Brain pericyte (primary cell): ENCODE measurements around the gene APEX1.
"Not testable (repeated sequence)": the region's sequence is repeated elsewhere in the genome, so short reads cannot be mapped to it uniquely, and the experiment has no call there.

Source experiments
- DNase-seq: peaks from one replicate; pipeline ENCODE4 v3.0.0-alpha.2; 2012; ENCODE audit warnings: low read depth, low spot score

APEX1 gene

GRCh38 chr14:20435582-20436362 lies 19.3 kb upstream of the APEX1 start, which contains the start of gene KLHL33:
Gene KLHL33 (minus strand): TSS chr14:20436166. CDS start chr14:20435811, 355 bp downstream.
- DNase-seq = no peak

DNA sequence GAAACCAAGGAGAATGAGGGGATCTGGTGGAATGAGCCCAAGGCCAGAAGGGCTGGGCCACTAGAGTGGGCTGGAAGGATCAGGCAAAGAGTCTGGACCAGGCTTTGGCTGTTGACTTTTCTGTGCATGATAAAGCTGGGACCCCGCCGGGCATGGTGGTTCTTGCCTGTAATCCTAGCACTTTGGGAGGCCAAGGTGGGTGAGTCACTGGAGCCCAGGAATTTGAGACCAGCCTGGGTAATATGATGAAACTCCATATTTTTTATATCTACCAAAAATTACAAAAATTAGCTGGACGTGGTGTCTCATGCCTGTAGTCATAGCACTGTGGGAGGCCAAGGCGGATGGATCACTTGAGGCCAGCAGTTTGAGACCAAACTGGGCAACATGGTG lies 18.7 kb upstream of the APEX1 start:
- DNase-seq = no peak

- no peak for DNase-seq
Observed at GRCh38 chr14:20438664-20439063, 16.4 kb upstream of the APEX1 start.

DNA sequence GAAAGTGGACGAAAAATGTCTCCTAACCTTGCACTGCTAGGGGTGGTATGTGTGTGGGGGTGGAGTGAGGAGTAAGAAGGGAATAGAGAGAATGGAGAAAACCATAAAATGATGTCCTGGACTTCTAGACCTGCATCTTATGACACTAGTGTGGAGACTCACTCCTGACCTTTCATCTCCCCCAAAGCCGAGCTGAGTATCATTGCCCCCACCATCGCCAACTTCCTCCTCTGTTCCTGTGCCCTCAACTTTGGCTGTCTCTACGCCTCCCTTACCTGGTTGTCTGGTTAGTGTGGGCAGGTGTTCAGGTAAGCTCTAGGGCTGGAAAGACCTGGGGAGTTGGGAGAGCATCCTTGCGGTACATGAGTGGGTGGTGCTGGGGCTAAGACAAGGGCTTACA lies 14.6 kb upstream of the APEX1 start:
- DNase-seq = no peak

DNA sequence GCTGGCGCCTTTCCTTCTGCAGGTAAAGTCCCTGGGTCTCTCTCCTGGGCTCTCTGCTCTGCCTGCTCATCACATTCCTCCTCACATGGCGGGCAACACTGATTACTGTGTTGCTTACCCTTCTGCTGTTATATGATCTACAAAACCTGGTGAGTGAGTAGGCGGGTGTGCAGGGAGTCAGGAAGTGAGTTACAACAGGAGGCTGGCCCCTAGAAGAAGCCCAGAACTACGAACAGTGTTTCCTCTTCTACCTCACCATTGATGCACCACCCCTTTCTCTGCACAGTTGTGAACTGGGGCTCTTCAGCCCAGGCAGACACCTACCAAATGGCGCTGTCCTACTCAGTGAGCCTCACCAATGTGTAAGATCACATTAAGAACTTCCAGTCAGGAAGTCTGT lies 14.1 kb upstream of the APEX1 start:
- DNase-seq = no peak

DNA sequence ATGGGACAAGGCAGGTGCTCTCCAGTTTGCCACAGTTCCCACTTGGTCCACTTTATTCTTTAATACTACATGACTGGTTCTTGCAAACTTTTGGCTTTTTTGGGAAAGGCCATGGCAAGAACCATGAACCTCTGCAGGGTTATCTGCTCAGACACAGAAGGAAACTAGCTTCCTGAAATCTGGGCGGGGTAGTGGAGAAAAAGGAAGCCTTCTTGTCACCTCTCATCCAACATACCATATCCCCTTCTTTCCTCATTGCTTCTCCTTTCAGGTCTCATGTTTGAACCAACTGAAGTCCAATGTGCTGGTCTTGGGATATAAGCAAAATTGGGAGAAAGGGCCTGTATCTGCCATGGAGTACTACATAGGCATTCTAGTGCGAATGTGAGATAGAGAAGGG lies 13.6 kb upstream of the APEX1 start:
- no peak for DNase-seq

DNA sequence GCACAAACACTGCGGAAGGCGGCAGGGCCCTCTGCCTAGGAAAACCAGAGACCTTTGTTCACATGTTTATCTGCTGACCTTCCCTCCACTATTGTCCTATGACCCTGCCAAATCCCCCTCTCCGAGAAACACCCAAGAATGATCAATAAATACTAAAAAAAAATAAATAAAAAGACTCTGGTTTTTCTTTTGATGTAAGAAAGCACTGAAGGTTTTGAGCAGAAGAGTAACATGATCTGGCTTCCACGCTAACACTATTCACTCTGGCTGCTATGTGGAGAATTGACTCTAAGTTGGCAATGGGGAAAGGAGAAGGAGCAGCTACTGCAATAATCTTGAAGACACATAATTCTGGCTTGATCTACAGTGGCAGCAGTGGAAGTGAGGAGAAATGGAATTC lies 11.4 kb upstream of the APEX1 start:
- not testable (repeated sequence) for DNase-seq

DNA sequence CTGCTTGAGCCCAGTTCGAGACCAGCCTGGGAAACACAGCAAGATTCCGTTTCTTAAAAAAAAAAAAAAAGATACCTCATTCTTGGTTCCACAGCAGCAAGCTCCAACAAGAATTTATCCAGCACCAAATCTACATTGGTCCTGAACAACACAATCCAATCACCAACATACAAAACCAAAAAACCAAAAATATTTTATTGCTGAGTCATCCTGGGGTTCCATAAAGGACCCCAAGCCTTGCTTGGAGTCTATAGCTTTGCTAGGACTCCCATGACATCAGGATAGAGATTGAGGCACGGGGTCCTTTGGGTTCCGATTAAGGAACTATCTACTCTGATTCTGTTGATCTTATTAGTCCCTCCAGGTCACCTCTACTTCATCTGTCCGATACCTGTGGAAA lies 8.1 kb upstream of the APEX1 start:
- DNase-seq = no peak

- DNase-seq = not testable (repeated sequence)
Observed at GRCh38 chr14:20452831-20453230, 2.2 kb upstream of the APEX1 start.

DNA sequence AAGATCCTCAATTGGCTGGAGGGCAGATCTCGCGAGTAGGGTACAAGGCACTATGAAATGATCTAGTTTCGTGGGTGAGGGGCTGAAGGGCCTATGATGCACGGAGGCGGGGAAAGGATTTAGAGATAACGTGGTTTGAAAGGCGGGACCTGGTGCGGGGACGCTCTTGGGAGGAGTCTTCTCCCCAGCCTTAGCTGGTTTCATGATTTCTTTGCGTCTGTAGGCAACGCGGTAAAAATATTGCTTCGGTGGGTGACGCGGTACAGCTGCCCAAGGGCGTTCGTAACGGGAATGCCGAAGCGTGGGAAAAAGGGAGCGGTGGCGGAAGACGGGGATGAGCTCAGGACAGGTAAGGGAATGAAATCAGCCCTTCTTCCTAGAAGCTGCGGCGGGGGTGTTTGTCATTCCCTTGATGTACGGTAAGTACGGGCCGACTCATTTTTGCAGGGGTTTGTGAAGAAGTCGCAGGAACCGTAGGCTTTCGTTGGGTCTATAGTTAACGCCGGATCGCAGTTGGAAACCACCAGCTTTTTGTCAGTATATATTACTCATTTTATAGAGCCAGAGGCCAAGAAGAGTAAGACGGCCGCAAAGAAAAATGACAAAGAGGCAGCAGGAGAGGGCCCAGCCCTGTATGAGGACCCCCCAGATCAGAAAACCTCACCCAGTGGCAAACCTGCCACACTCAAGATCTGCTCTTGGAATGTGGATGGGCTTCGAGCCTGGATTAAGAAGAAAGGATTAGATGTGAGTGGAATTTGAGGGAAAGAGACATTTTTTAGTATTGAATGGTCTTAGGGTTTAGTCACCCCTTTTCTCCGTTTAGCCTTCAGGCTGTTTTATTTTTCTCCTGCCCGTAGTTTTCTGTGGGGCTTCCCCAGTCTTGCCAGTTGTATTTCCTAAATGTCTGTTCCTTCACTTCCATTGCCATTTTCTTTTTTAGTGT lies 602 bp downstream of the APEX1 start:
- no peak for DNase-seq

- DNase-seq = no peak
Observed at GRCh38 chr14:20456971-20457370, 1.9 kb downstream of the APEX1 start.

GRCh38 chr14:20458031-20458789 lies 3.2 kb downstream of the APEX1 start:
- DNase-seq = no peak

- DNase-seq = no peak
Observed at GRCh38 chr14:20460458-20461224, 5.6 kb downstream of the APEX1 start.

- DNase-seq = peak; percentile 100
Observed at GRCh38 chr14:20461225-20462141, 6.5 kb downstream of the APEX1 start, which contains the start of gene PIP4P1. Gene PIP4P1 (minus strand): TSS chr14:20461434. CDS start chr14:20461325, 109 bp downstream.

GRCh38 chr14:20468764-20469241 lies 13.8 kb downstream of the APEX1 start:
- no peak for DNase-seq

GRCh38 chr14:20469242-20469889 lies 14.3 kb downstream of the APEX1 start, which contains the start of gene PNP:
Gene PNP (plus strand): TSS chr14:20469406. CDS start chr14:20469525, 119 bp downstream.
- peak; percentile 37 for DNase-seq

GRCh38 chr14:20469890-20470602 lies 15.0 kb downstream of the APEX1 start:
- DNase-seq = no peak

DNA sequence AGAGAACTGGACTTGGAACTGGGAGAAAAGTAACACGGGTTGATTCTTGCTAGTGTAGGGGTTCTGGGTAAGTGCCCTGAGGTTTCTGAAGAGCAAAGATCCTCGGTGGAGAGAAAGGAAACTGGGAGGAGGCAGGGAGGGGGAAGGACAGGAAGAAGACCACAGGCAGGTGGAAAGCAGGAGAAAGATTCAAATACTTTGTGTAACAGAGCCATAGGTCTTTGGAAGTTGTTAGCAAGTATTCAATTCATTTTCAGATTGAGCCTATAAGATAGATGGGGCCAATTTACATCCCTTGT lies 15.5 kb downstream of the APEX1 start:
- DNase-seq = no peak
